SK-N-SH treated with all-trans-retinoic acid at 6 μM for 48 hours (cell line): Measurements from ENCODE around the gene PPRC1.
"Not testable (repeated sequence)": the region's sequence is repeated elsewhere in the genome, so short reads cannot be mapped to it uniquely, and the experiment has no call there.

Source experiments
- ATAC-seq: fragments of 200-7000 bp; cut with Tn5 transposase; 3 replicates; pipeline ENCODE4 v1.9.1; 2020; ENCODE audit warnings: mild to moderate bottlenecking, moderate library complexity
- ARNTL ChIP-seq: fragments of 450-650 bp; formaldehyde crosslinking; IDR thresholded peaks from 2 replicates; pipeline ENCODE4 v1.5.0; 2020; ENCODE audit warnings: low read depth, mild to moderate bottlenecking, moderate library complexity, borderline replicate concordance
- CSDC2 ChIP-seq: fragments of 250-450 bp; sonication (Bioruptor Pico); IDR thresholded peaks from 2 replicates; pipeline ENCODE4 v1.5.0; 2020; ENCODE audit warnings: mild to moderate bottlenecking, moderate library complexity
- ESRRG ChIP-seq: fragments of 250-450 bp; sonication (Bioruptor Pico); IDR thresholded peaks from 2 replicates; pipeline ENCODE4 v1.6.1; 2021; ENCODE audit warnings: mild to moderate bottlenecking
- ISL1 ChIP-seq: fragments of 250-450 bp; sonication (Bioruptor Pico); IDR thresholded peaks from 2 replicates; pipeline ENCODE4 v2.1.2; 2022; ENCODE audit warnings: mild to moderate bottlenecking, moderate library complexity
- OSR1 ChIP-seq: fragments of 250-450 bp; sonication (Bioruptor Pico); IDR thresholded peaks from 2 replicates; pipeline ENCODE4 v1.8.0; 2022; ENCODE audit warnings: moderate library complexity, mild to moderate bottlenecking, inconsistent platforms
- RARB ChIP-seq: fragments of 250-450 bp; sonication (Bioruptor Pico); IDR thresholded peaks from 2 replicates; pipeline ENCODE4 v1.8.0; 2021; ENCODE audit warnings: mild to moderate bottlenecking, moderate library complexity
- SNAI2 ChIP-seq: fragments of 250-450 bp; sonication (Bioruptor Pico); IDR thresholded peaks from 2 replicates; pipeline ENCODE4 v1.5.0; 2020; ENCODE audit warnings: mild to moderate bottlenecking, moderate library complexity
- TCF4 ChIP-seq: fragments of 250-450 bp; sonication (Bioruptor Pico); IDR thresholded peaks from 2 replicates; pipeline ENCODE4 v1.8.0; 2021; ENCODE audit warnings: mild to moderate bottlenecking, moderate library complexity, borderline replicate concordance
- TOX ChIP-seq: fragments of 250-450 bp; sonication (Bioruptor Pico); IDR thresholded peaks from 2 replicates; pipeline ENCODE4 v1.8.0; 2021; ENCODE audit warnings: mild to moderate bottlenecking, moderate library complexity, borderline replicate concordance
- ZC3H10 ChIP-seq: fragments of 250-450 bp; sonication (Bioruptor Pico); IDR thresholded peaks from 2 replicates; pipeline ENCODE4 v1.5.1; 2021; ENCODE audit warnings: mild to moderate bottlenecking, moderate library complexity
- ZFP3 ChIP-seq: fragments of 250-450 bp; sonication (Bioruptor Pico); IDR thresholded peaks from 2 replicates; pipeline ENCODE4 v1.5.0; 2020; ENCODE audit warnings: mild to moderate bottlenecking, moderate library complexity
- ZFP30 ChIP-seq: fragments of 450-650 bp; formaldehyde crosslinking; IDR thresholded peaks from 2 replicates; pipeline ENCODE4 v1.5.0; 2022; ENCODE audit warnings: mild to moderate bottlenecking, moderate library complexity
- ZNF8 ChIP-seq: fragments of 450-650 bp; formaldehyde crosslinking; IDR thresholded peaks from 2 replicates; pipeline ENCODE4 v1.5.0; 2020; ENCODE audit warnings: mild to moderate bottlenecking, moderate library complexity
- TF ChIP-seq, protein P1 (sequence below): fragments of 250-450 bp; sonication (Bioruptor Pico); IDR thresholded peaks from 2 replicates; pipeline ENCODE4 v1.5.0; 2020; ENCODE audit warnings: mild to moderate bottlenecking, moderate library complexity
- TF ChIP-seq, protein P2 (sequence below): fragments of 250-450 bp; sonication (Bioruptor Pico); IDR thresholded peaks from 2 replicates; pipeline ENCODE4 v1.8.0; 2020; ENCODE audit warnings: mild to moderate bottlenecking, moderate library complexity, borderline replicate concordance
- TF ChIP-seq, protein P3 (sequence below): fragments of 250-450 bp; sonication (Bioruptor Pico); IDR thresholded peaks from 2 replicates; pipeline ENCODE4 v1.5.1; 2020; ENCODE audit warnings: low read depth, mild to moderate bottlenecking, moderate library complexity
- TF ChIP-seq, protein P4 (sequence below): fragments of 250-450 bp; sonication (Bioruptor Pico); IDR thresholded peaks from 2 replicates; pipeline ENCODE4 v1.8.0; 2021; ENCODE audit warnings: low read depth, mild to moderate bottlenecking, moderate library complexity, borderline replicate concordance
- TF ChIP-seq, protein P5 (sequence below): fragments of 250-450 bp; sonication (Bioruptor Pico); IDR thresholded peaks from 2 replicates; pipeline ENCODE4 v1.5.1; 2021; ENCODE audit warnings: mild to moderate bottlenecking, moderate library complexity

PPRC1 gene

DNA sequence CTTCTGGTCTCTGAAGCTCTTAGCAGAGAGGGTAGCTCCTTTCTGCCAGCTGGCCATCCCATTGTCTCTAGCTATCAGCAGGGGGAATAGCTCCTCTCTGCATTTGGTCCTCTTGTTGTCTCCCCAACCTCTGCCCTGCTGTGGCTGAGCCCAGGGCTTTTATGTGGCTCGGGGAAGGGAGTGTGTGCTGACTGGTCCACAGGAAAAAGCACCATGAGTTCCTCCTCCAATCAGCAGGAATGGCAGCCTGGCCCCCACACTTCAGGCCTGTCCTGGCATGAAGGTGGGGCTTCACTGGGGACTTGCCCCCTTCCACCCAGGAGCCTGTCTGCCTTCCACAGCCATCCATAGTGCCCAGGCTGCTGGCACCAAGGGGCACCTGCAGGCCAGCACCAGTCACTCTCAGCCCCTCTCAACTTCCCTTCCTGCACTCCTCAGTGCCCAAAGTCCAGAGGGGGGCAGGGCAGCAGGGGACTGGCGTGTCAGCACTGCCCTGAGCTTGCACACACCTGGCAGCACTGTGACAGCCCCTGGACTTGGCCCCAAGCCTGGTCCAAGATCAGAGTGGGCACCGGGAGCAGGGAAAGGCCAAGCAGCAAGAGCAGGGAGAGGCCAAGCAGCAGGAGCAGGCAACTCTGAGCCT is 55.6 kb downstream of the PPRC1 start:
- ATAC-seq = no peak
- no peak for TF ChIP-seq TCF4 (CRISPR knock-in tag)
- no peak for TF ChIP-seq TOX
- TF ChIP-seq, protein P1, sequence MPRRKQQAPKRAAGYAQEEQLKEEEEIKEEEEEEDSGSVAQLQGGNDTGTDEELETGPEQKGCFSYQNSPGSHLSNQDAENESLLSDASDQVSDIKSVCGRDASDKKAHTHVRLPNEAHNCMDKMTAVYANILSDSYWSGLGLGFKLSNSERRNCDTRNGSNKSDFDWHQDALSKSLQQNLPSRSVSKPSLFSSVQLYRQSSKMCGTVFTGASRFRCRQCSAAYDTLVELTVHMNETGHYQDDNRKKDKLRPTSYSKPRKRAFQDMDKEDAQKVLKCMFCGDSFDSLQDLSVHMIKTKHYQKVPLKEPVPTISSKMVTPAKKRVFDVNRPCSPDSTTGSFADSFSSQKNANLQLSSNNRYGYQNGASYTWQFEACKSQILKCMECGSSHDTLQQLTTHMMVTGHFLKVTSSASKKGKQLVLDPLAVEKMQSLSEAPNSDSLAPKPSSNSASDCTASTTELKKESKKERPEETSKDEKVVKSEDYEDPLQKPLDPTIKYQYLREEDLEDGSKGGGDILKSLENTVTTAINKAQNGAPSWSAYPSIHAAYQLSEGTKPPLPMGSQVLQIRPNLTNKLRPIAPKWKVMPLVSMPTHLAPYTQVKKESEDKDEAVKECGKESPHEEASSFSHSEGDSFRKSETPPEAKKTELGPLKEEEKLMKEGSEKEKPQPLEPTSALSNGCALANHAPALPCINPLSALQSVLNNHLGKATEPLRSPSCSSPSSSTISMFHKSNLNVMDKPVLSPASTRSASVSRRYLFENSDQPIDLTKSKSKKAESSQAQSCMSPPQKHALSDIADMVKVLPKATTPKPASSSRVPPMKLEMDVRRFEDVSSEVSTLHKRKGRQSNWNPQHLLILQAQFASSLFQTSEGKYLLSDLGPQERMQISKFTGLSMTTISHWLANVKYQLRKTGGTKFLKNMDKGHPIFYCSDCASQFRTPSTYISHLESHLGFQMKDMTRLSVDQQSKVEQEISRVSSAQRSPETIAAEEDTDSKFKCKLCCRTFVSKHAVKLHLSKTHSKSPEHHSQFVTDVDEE (CRISPR knock-in tag) = no peak
- no peak for TF ChIP-seq ZC3H10 (CRISPR knock-in tag)
- TF ChIP-seq ESRRG (CRISPR knock-in tag) = no peak
- TF ChIP-seq, protein P2, sequence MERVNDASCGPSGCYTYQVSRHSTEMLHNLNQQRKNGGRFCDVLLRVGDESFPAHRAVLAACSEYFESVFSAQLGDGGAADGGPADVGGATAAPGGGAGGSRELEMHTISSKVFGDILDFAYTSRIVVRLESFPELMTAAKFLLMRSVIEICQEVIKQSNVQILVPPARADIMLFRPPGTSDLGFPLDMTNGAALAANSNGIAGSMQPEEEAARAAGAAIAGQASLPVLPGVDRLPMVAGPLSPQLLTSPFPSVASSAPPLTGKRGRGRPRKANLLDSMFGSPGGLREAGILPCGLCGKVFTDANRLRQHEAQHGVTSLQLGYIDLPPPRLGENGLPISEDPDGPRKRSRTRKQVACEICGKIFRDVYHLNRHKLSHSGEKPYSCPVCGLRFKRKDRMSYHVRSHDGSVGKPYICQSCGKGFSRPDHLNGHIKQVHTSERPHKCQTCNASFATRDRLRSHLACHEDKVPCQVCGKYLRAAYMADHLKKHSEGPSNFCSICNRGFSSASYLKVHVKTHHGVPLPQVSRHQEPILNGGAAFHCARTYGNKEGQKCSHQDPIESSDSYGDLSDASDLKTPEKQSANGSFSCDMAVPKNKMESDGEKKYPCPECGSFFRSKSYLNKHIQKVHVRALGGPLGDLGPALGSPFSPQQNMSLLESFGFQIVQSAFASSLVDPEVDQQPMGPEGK (CRISPR knock-in tag) = no peak
- no peak for TF ChIP-seq ZFP30 (CRISPR knock-in tag)
- no peak for TF ChIP-seq ZFP3 (CRISPR knock-in tag)
- TF ChIP-seq OSR1 (CRISPR knock-in tag) = no peak
- TF ChIP-seq, protein P3, sequence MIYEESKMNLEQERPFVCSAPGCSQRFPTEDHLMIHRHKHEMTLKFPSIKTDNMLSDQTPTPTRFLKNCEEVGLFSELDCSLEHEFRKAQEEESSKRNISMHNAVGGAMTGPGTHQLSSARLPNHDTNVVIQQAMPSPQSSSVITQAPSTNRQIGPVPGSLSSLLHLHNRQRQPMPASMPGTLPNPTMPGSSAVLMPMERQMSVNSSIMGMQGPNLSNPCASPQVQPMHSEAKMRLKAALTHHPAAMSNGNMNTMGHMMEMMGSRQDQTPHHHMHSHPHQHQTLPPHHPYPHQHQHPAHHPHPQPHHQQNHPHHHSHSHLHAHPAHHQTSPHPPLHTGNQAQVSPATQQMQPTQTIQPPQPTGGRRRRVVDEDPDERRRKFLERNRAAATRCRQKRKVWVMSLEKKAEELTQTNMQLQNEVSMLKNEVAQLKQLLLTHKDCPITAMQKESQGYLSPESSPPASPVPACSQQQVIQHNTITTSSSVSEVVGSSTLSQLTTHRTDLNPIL (CRISPR knock-in tag) = no peak
- TF ChIP-seq SNAI2 (CRISPR knock-in tag) = no peak
- TF ChIP-seq ZNF8 (CRISPR knock-in tag) = no peak
- TF ChIP-seq RARB = no peak
- TF ChIP-seq, protein P4, sequence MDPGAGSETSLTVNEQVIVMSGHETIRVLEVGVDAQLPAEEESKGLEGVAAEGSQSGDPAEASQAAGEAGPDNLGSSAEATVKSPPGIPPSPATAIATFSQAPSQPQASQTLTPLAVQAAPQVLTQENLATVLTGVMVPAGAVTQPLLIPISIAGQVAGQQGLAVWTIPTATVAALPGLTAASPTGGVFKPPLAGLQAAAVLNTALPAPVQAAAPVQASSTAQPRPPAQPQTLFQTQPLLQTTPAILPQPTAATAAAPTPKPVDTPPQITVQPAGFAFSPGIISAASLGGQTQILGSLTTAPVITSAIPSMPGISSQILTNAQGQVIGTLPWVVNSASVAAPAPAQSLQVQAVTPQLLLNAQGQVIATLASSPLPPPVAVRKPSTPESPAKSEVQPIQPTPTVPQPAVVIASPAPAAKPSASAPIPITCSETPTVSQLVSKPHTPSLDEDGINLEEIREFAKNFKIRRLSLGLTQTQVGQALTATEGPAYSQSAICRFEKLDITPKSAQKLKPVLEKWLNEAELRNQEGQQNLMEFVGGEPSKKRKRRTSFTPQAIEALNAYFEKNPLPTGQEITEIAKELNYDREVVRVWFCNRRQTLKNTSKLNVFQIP = no peak
- TF ChIP-seq, protein P5, sequence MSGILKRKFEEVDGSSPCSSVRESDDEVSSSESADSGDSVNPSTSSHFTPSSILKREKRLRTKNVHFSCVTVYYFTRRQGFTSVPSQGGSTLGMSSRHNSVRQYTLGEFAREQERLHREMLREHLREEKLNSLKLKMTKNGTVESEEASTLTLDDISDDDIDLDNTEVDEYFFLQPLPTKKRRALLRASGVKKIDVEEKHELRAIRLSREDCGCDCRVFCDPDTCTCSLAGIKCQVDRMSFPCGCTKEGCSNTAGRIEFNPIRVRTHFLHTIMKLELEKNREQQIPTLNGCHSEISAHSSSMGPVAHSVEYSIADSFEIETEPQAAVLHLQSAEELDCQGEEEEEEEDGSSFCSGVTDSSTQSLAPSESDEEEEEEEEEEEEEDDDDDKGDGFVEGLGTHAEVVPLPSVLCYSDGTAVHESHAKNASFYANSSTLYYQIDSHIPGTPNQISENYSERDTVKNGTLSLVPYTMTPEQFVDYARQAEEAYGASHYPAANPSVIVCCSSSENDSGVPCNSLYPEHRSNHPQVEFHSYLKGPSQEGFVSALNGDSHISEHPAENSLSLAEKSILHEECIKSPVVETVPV (CRISPR knock-in tag) = no peak
- no peak for TF ChIP-seq CSDC2
- TF ChIP-seq ARNTL (CRISPR knock-in tag) = no peak
- no peak for TF ChIP-seq ISL1 (CRISPR knock-in tag)
- TF ChIP-seq, all 23 proteins: peak for 0

DNA sequence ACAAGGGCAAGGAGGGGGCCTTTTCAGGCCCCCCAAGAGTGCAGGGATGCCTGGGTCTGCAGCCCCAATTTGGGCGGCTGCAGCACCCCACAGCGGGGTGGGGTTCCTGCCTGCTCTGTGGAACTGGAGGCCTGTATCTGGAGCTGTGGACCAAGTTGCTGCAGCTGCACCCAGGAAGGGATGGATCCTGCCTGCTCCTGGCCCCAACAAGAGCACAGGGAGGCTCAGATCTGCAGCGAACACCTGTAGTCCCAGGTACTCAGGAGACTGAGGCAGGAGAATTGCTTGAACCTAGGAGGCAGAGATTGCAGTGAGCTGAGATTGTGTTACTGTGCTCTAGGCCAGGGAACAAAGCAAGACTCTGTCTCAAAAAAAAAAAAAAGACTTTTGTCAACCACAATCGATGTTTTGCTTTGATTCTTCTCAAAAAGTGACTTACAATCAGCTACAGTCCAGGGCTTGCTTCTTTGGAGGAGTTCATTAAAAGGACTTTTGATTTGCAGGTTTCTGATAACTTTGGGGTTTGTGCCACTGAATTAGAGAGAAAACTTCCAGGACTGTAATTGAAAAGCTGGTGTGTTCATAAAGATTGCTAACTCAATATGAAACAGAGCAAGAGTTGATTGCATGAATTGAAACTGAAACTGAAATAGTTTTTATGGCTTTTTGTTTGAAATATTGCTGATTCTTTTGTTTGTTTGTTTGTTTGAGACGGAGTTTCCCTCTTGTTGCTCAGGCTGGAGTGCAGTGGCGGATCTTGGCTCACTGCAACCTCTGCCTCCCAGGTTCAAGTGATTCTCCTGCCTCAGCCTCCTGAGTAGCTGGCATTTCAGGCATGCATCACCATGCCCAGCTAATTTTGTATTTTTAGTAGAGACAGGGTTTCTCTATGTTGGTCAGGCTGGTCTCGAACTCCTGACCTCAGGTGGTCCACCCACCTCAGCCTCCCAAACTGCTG is 56.4 kb downstream of the PPRC1 start:
- ATAC-seq = not testable (repeated sequence)

DNA sequence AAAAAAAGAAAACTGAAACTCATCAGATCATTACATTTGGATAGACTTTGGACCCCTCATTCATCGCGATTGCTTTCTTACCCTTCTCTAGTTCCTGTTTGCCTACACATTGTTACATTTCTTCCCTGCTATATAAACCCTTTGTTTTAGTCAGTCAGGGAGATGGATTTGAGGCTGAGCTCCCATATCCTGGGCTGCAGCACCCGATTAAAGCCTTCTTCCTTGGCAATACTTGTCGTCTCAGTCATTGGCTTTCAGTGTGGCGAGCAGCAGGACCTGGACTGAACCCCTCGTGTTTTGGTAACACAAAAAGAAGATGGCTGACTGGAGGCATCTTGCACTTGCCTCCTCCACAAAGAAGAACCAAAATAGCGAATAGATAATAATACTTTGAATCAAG is 59.1 kb downstream of the PPRC1 start:
- no peak for ATAC-seq
- TF ChIP-seq RARB (no peak), OSR1 (CRISPR knock-in tag) (no peak), ZFP3 (CRISPR knock-in tag) (no peak), TOX (no peak), CSDC2 (no peak), ARNTL (CRISPR knock-in tag) (no peak), ISL1 (CRISPR knock-in tag) (no peak), ZC3H10 (CRISPR knock-in tag) (no peak), TCF4 (CRISPR knock-in tag) (no peak)
- TF ChIP-seq, protein P5 (CRISPR knock-in tag) = no peak
